SK-N-SH treated with all-trans-retinoic acid at 6 μM for 48 hours (cell line): ENCODE data around the gene KCNA2.

Experiments used
- ATAC-seq: fragments of 200-7000 bp; cut with Tn5 transposase; 3 replicates; pipeline ENCODE4 v1.9.1; 2020; ENCODE audit warnings: mild to moderate bottlenecking, moderate library complexity
- ARNTL ChIP-seq: fragments of 450-650 bp; formaldehyde crosslinking; IDR thresholded peaks from 2 replicates; pipeline ENCODE4 v1.5.0; 2020; ENCODE audit warnings: low read depth, mild to moderate bottlenecking, moderate library complexity, borderline replicate concordance
- BACH2 ChIP-seq: fragments of 250-450 bp; sonication (Bioruptor Pico); IDR thresholded peaks from 2 replicates; pipeline ENCODE4 v1.9.0; 2021; ENCODE audit warnings: mild to moderate bottlenecking, borderline replicate concordance
- CREB5 ChIP-seq: fragments of 250-450 bp; sonication (Bioruptor Pico); IDR thresholded peaks from 2 replicates; pipeline ENCODE4 v1.5.1; 2020; ENCODE audit warnings: low read depth, mild to moderate bottlenecking, moderate library complexity
- CSDC2 ChIP-seq: fragments of 250-450 bp; sonication (Bioruptor Pico); IDR thresholded peaks from 2 replicates; pipeline ENCODE4 v1.5.0; 2020; ENCODE audit warnings: mild to moderate bottlenecking, moderate library complexity
- CSRNP3 ChIP-seq: fragments of 250-450 bp; sonication (Bioruptor Pico); IDR thresholded peaks from 2 replicates; pipeline ENCODE4 v1.5.1; 2021; ENCODE audit warnings: mild to moderate bottlenecking, moderate library complexity
- ESRRG ChIP-seq: fragments of 250-450 bp; sonication (Bioruptor Pico); IDR thresholded peaks from 2 replicates; pipeline ENCODE4 v1.6.1; 2021; ENCODE audit warnings: mild to moderate bottlenecking
- GLIS3 ChIP-seq: fragments of 250-450 bp; sonication (Bioruptor Pico); IDR thresholded peaks from 2 replicates; pipeline ENCODE4 v1.5.0; 2020; ENCODE audit warnings: mild to moderate bottlenecking, moderate library complexity
- ISL1 ChIP-seq: fragments of 250-450 bp; sonication (Bioruptor Pico); IDR thresholded peaks from 2 replicates; pipeline ENCODE4 v2.1.2; 2022; ENCODE audit warnings: mild to moderate bottlenecking, moderate library complexity
- OSR1 ChIP-seq: fragments of 250-450 bp; sonication (Bioruptor Pico); IDR thresholded peaks from 2 replicates; pipeline ENCODE4 v1.8.0; 2022; ENCODE audit warnings: moderate library complexity, mild to moderate bottlenecking, inconsistent platforms
- PATZ1 ChIP-seq: fragments of 250-450 bp; sonication (Bioruptor Pico); IDR thresholded peaks from 2 replicates; pipeline ENCODE4 v1.8.0; 2020; ENCODE audit warnings: mild to moderate bottlenecking, moderate library complexity, borderline replicate concordance
- PPARA ChIP-seq: fragments of 250-450 bp; sonication (Bioruptor Pico); IDR thresholded peaks from 2 replicates; pipeline ENCODE4 v1.5.0; 2020; ENCODE audit warnings: mild to moderate bottlenecking, borderline replicate concordance
- RARB ChIP-seq: fragments of 250-450 bp; sonication (Bioruptor Pico); IDR thresholded peaks from 2 replicates; pipeline ENCODE4 v1.8.0; 2021; ENCODE audit warnings: mild to moderate bottlenecking, moderate library complexity
- SNAI2 ChIP-seq: fragments of 250-450 bp; sonication (Bioruptor Pico); IDR thresholded peaks from 2 replicates; pipeline ENCODE4 v1.5.0; 2020; ENCODE audit warnings: mild to moderate bottlenecking, moderate library complexity
- TCF4 ChIP-seq: fragments of 250-450 bp; sonication (Bioruptor Pico); IDR thresholded peaks from 2 replicates; pipeline ENCODE4 v1.8.0; 2021; ENCODE audit warnings: mild to moderate bottlenecking, moderate library complexity, borderline replicate concordance
- TOX ChIP-seq: fragments of 250-450 bp; sonication (Bioruptor Pico); IDR thresholded peaks from 2 replicates; pipeline ENCODE4 v1.8.0; 2021; ENCODE audit warnings: mild to moderate bottlenecking, moderate library complexity, borderline replicate concordance
- TSHZ2 ChIP-seq: fragments of 250-450 bp; sonication (Bioruptor Pico); IDR thresholded peaks from 2 replicates; pipeline ENCODE4 v1.5.0; 2020; ENCODE audit warnings: mild to moderate bottlenecking, moderate library complexity
- ZFP3 ChIP-seq: fragments of 250-450 bp; sonication (Bioruptor Pico); IDR thresholded peaks from 2 replicates; pipeline ENCODE4 v1.5.0; 2020; ENCODE audit warnings: mild to moderate bottlenecking, moderate library complexity
- ZNF70 ChIP-seq: fragments of 450-650 bp; formaldehyde crosslinking; IDR thresholded peaks from 2 replicates; pipeline ENCODE4 v1.5.0; 2020; ENCODE audit warnings: mild to moderate bottlenecking, moderate library complexity
- ZNF8 ChIP-seq: fragments of 450-650 bp; formaldehyde crosslinking; IDR thresholded peaks from 2 replicates; pipeline ENCODE4 v1.5.0; 2020; ENCODE audit warnings: mild to moderate bottlenecking, moderate library complexity

The KCNA2 gene

GRCh38 chr1:110565565-110565964, 40.6 kb downstream of the KCNA2 start (continued):
- TF ChIP-seq PATZ1 (CRISPR knock-in tag): no peak

GRCh38 chr1:110563089-110563488, 43.1 kb downstream of the KCNA2 start:
- ATAC-seq: no peak
- TF ChIP-seq ZNF8: no peak
- TF ChIP-seq GLIS3 (CRISPR knock-in tag): no peak
- TF ChIP-seq ESRRG: no peak
- TF ChIP-seq CREB5 (CRISPR knock-in tag): no peak
- TF ChIP-seq CSRNP3 (CRISPR knock-in tag): no peak
- no peak for TF ChIP-seq BACH2
- no peak for TF ChIP-seq ZFP3 (CRISPR knock-in tag)
- no peak for TF ChIP-seq TOX (CRISPR knock-in tag)
- no peak for TF ChIP-seq TCF4
- no peak for TF ChIP-seq ZNF70 (CRISPR knock-in tag)
- no peak for TF ChIP-seq OSR1
- TF ChIP-seq SNAI2: no peak

GRCh38 chr1:110561596-110561995, 44.6 kb downstream of the KCNA2 start:
- no peak for TF ChIP-seq SNAI2
- no peak for TF ChIP-seq ARNTL
- no peak for TF ChIP-seq CSDC2 (CRISPR knock-in tag)
- no peak for TF ChIP-seq TOX (CRISPR knock-in tag)
- TF ChIP-seq ZNF8: no peak
- no peak for TF ChIP-seq PATZ1 (CRISPR knock-in tag)
- no peak for TF ChIP-seq RARB (CRISPR knock-in tag)
- no peak for TF ChIP-seq ZNF70 (CRISPR knock-in tag)
- no peak for ATAC-seq

- TF ChIP-seq ISL1 (CRISPR knock-in tag) (no peak), ZFP3 (CRISPR knock-in tag) (no peak), OSR1 (no peak), CSRNP3 (CRISPR knock-in tag) (no peak), PPARA (no peak), CSDC2 (CRISPR knock-in tag) (no peak), TSHZ2 (CRISPR knock-in tag) (no peak), PATZ1 (CRISPR knock-in tag) (no peak)
Observed at GRCh38 chr1:110559157-110559556, 47.0 kb downstream of the KCNA2 start.

More at GRCh38 chr1:110559157-110559556, 47.0 kb downstream of the KCNA2 start:
- ATAC-seq: no peak
